GM12864 (cell line): ENCODE results near the gene SBSN.

Experiments
- DNase-seq: peaks from one replicate; pipeline ENCODE4 v3.0.0-alpha.2; 2011; ENCODE audit warnings: low read depth
- H3K4me3 ChIP-seq: 2 replicates; pipeline ENCODE4 v1.5.1; 2011; ENCODE audit warnings: mild to moderate bottlenecking, low read depth, low read length, control low read depth
- CTCF ChIP-seq: IDR thresholded peaks from 2 replicates; pipeline ENCODE4 v1.5.1; 2011; ENCODE audit warnings: low read depth, mild to moderate bottlenecking, moderate library complexity, low read length, control low read depth, inconsistent platforms; ENCODE audit errors: missing control alignments

Gene SBSN

DNA sequence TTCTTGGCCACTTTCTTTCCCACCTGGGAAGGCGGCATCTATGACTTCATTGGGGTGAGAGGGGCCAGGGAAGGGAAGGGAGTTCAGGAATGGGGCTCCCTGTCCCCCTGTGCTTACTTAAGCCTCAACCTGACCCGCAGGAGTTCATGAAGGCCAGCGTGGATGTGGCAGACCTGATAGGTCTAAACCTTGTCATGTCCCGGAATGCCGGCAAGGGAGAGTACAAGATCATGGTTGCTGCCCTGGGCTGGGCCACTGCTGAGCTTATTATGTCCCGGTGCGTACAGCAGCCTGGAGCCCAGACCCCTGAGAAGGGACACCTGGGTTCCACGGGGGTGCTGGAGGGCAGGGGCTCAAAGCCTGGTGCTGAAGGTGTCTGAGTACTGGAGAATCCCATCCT lies 18.4 kb upstream of the SBSN start:
- no peak for DNase-seq
- H3K4me3 ChIP-seq = peak overlapping the region; percentile 80
- TF ChIP-seq CTCF = no peak

GRCh38 chr19:35545855-35546381 lies 17.8 kb upstream of the SBSN start:
- DNase-seq = peak; percentile 68
- no peak for TF ChIP-seq CTCF
- H3K4me3 ChIP-seq = peak overlapping the region; percentile 80

DNA sequence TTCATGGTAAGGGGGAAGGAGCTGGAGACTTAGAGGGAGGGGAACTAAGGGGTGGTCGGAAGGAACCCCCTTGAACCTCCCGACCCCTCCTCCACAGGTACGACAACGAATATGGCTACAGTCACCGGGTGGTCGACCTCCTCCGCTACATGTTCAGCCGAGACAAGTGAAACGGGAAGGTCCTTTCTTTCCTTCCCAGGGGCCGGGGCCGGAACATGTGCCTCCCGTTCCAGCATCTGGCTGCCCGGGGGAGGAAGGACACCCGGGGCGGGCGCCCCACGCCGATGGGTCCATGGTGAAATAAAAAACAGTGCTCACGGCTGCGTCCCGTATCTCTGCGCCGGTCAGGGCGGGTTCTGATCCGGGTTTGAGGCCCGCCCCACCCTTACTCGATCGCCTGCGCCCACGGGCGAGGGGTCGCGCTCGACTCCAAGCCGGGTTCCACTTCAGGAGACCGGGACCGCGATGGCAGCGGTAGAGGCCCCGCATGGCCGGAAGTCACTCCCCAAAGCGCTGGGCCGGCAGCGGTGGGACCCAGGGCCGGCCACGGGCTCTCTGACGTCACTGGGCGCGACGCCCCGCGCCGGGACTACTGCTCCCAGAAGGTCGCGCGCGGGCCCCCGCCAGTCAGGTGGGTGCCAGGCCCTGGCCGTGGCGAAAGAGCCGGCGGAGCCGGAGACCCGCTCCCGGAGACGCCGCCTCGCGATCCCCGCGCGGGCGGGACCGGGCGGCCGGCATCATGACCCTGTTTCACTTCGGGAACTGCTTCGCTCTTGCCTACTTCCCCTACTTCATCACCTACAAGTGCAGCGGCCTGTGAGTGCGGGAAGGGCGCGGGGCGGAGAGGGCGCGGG lies 17.1 kb upstream of the SBSN start, which contains the start of gene TMEM147:
TSS of gene TMEM147 (plus strand) at position 626 of the 854 bp plus-strand sequence. CDS start at position 740, 114 bp downstream.
- peak within 1 kb of the TSS; percentile 80 for H3K4me3 ChIP-seq
- DNase-seq = peak; percentile 53
- TF ChIP-seq CTCF = no peak

DNA sequence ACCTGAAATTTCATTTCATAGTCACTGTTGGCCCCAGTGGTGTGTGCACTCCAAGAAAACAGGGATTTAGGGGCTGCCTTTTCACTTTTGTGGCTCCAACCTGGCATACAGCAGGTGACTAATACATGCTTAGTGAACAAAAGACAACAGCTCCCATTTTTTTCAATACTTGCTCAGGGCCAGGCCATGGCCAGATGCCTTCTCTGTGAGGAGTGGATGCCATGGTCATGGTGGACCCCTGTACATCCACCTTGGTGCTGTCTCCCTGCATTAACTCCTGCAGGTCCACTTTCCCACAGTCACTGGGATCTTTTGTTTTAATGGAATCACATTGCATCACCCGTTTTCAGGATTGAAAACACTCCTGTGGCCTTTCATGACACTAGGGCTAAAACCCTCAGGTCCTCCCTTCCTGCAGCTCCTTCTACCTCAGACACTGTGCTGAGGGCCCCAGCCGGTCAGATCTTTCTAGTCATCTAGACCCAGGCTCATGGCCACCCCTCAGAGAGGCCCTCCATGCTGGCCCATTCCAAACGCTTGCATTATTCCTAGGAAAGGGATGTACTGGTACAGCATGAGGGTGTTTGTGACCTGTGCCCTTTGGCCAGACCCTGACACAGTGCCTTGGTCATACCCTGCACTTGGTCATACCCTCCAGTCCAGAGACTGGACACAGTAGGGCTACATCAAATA lies 16.1 kb upstream of the SBSN start:
- TF ChIP-seq CTCF = no peak
- no peak for DNase-seq
- peak overlapping the region; percentile 80 for H3K4me3 ChIP-seq

- no peak for TF ChIP-seq CTCF
- no peak for DNase-seq
- H3K4me3 ChIP-seq = no peak overlapping the region
Observed at GRCh38 chr19:35543280-35544109, 15.4 kb upstream of the SBSN start.

GRCh38 chr19:35542209-35542608 lies 14.1 kb upstream of the SBSN start:
- TF ChIP-seq CTCF = no peak
- no peak overlapping the region for H3K4me3 ChIP-seq
- DNase-seq = no peak
